ENCODE results near the gene MAPKAPK5. TPM values are rescaled to one million over a fixed set of nuclear protein-coding genes. Genes with fewer than 3 reads are reported as not detected.

The MAPKAPK5 gene
- polyA plus RNA-seq, 6 donors from 2014 or later = 25.9 to 42.7 (median 29.1) TPM

- Mint-ChIP-seq H3K36me3 (no peaks in the 10 kb centered on the region), H3K27ac (peak overlapping the region in 2 of 6 donors; percentile 39 to 78), H3K4me1 (peaks cover 20 to 31% (median 29%) of the 10 kb centered on the region in 3 donors), H3K4me3 (peak overlapping the region in 3 of 8 donors; percentile 2 to 67 (median 42)), H3K27me3 (peaks cover 0 to 5% (median 0%) of the 10 kb centered on the region in 3 donors), H3K9me3 (peaks cover 0 to 2% (median 0%) of the 10 kb centered on the region in 7 donors)
- ATAC-seq (ENCODE audit: low read depth in 2 of 2) (no peak), DNase-seq (no peak)
Observed at GRCh38 chr12:111838353-111838752, 3.7 kb upstream of the MAPKAPK5 start.

GRCh38 chr12:111840807-111841206, 1.2 kb upstream of the MAPKAPK5 start:
- Mint-ChIP-seq H3K4me1 (peaks cover 27 to 49% (median 34%) of the 10 kb centered on the region in 3 donors), H3K9me3 (no peaks in the 10 kb centered on the region), H3K27ac (peak overlapping the region; percentile 99), H3K36me3 (peaks cover 0 to 6% of the 10 kb centered on the region in 2 donors), H3K4me3 (peak overlapping the region; percentile 94 to 99 (median 98)), H3K27me3 (no peaks in the 10 kb centered on the region)
- DNase-seq = no peak
- no peak for ATAC-seq (ENCODE audit: low read depth in 2 of 2)

- no peak for ATAC-seq (ENCODE audit: low read depth in 2 of 2)
- Mint-ChIP-seq H3K4me1 (peaks cover 27 to 53% (median 34%) of the 10 kb centered on the region in 3 donors), H3K36me3 (peaks cover 0 to 6% of the 10 kb centered on the region in 2 donors), H3K27me3 (no peaks in the 10 kb centered on the region), H3K27ac (peak overlapping the region; percentile 99), H3K9me3 (no peaks in the 10 kb centered on the region), H3K4me3 (peak overlapping the region; percentile 94 to 99 (median 98))
- no peak for DNase-seq
Observed at GRCh38 chr12:111841236-111841749, 735 bp upstream of the MAPKAPK5 start.

GRCh38 chr12:111842556-111843396, 748 bp downstream of the MAPKAPK5 start:
- no peak for DNase-seq
- Mint-ChIP-seq H3K36me3 (peaks cover 0 to 6% of the 10 kb centered on the region in 2 donors), H3K4me3 (peak overlapping the region; percentile 94 to 99 (median 95)), H3K9me3 (peaks cover 0 to 2% (median 0%) of the 10 kb centered on the region in 7 donors), H3K27me3 (no peaks in the 10 kb centered on the region), H3K27ac (peak overlapping the region; percentile 92 to 99 (median 96)), H3K4me1 (peaks cover 38 to 63% (median 40%) of the 10 kb centered on the region in 3 donors)
- ATAC-seq (ENCODE audit: low read depth in 2 of 2) = peak; percentile 9 to 23

- Mint-ChIP-seq H3K27me3 (no peaks in the 10 kb centered on the region), H3K4me3 (peak overlapping the region in 1 of 8 donors; percentile 12), H3K4me1 (peaks cover 30 to 51% (median 32%) of the 10 kb centered on the region in 3 donors), H3K27ac (peak overlapping the region in 3 of 6 donors; percentile 20 to 52 (median 28)), H3K9me3 (peaks cover 0 to 3% (median 0%) of the 10 kb centered on the region in 7 donors), H3K36me3 (peaks cover 0 to 11% of the 10 kb centered on the region in 2 donors)
- no peak for DNase-seq
- ATAC-seq (ENCODE audit: low read depth in 2 of 2) = no peak
Observed at GRCh38 chr12:111846016-111846415, 4.0 kb downstream of the MAPKAPK5 start.

- no peak for DNase-seq
- ATAC-seq (ENCODE audit: low read depth in 2 of 2) = no peak
- peaks cover 0 to 5% of the 10 kb centered on the region in 2 donors for H3K36me3 Mint-ChIP-seq
- no peak overlapping the region for H3K4me3 Mint-ChIP-seq
- no peaks in the 10 kb centered on the region for H3K27me3 Mint-ChIP-seq
- H3K27ac Mint-ChIP-seq = peak overlapping the region in 1 of 6 donors; percentile 88
- peaks cover 20 to 40% (median 32%) of the 10 kb centered on the region in 3 donors for H3K4me1 Mint-ChIP-seq
- H3K9me3 Mint-ChIP-seq = peaks cover 0 to 3% (median 0%) of the 10 kb centered on the region in 7 donors
Observed at GRCh38 chr12:111850526-111850925, 8.5 kb downstream of the MAPKAPK5 start.

- ATAC-seq (ENCODE audit: low read depth in 2 of 2) (no peak), DNase-seq (no peak)
- H3K4me3 Mint-ChIP-seq = no peak overlapping the region
- peak overlapping the region in 1 of 6 donors; percentile 38 for H3K27ac Mint-ChIP-seq
- no peaks in the 10 kb centered on the region for H3K36me3 Mint-ChIP-seq
- no peaks in the 10 kb centered on the region for H3K9me3 Mint-ChIP-seq
- no peaks in the 10 kb centered on the region for H3K27me3 Mint-ChIP-seq
- peaks cover 16 to 40% (median 27%) of the 10 kb centered on the region in 3 donors for H3K4me1 Mint-ChIP-seq
Observed at GRCh38 chr12:111858186-111858585, 16.2 kb downstream of the MAPKAPK5 start.

- no peak overlapping the region for H3K4me3 Mint-ChIP-seq
- no peak for ATAC-seq (ENCODE audit: low read depth in 2 of 2)
- no peak overlapping the region for H3K27ac Mint-ChIP-seq
- no peaks in the 10 kb centered on the region for H3K27me3 Mint-ChIP-seq
- H3K9me3 Mint-ChIP-seq = no peaks in the 10 kb centered on the region
- H3K4me1 Mint-ChIP-seq = peaks cover 16 to 40% (median 27%) of the 10 kb centered on the region in 3 donors
- H3K36me3 Mint-ChIP-seq = no peaks in the 10 kb centered on the region
- no peak for DNase-seq
Observed at GRCh38 chr12:111858778-111859177, 16.8 kb downstream of the MAPKAPK5 start.

GRCh38 chr12:111864913-111865312, 22.9 kb downstream of the MAPKAPK5 start:
- peak overlapping the region in 1 of 6 donors; percentile 20 for H3K27ac Mint-ChIP-seq
- no peaks in the 10 kb centered on the region for H3K9me3 Mint-ChIP-seq
- H3K36me3 Mint-ChIP-seq = peaks cover 3 to 8% of the 10 kb centered on the region in 2 donors
- ATAC-seq (ENCODE audit: low read depth in 2 of 2) (no peak), DNase-seq (no peak)
- H3K4me3 Mint-ChIP-seq = no peak overlapping the region
- H3K4me1 Mint-ChIP-seq = peaks cover 4 to 8% (median 6%) of the 10 kb centered on the region in 3 donors
- no peaks in the 10 kb centered on the region for H3K27me3 Mint-ChIP-seq

- ATAC-seq (ENCODE audit: low read depth in 2 of 2) = no peak
- no peak overlapping the region for H3K4me3 Mint-ChIP-seq
- H3K9me3 Mint-ChIP-seq = peaks cover 0 to 3% (median 0%) of the 10 kb centered on the region in 7 donors
- H3K27me3 Mint-ChIP-seq = no peaks in the 10 kb centered on the region
- H3K36me3 Mint-ChIP-seq = peaks cover 13 to 16% of the 10 kb centered on the region in 2 donors
- H3K27ac Mint-ChIP-seq = peak overlapping the region in 2 of 6 donors; percentile 2 to 10
- H3K4me1 Mint-ChIP-seq = peaks cover 2 to 4% (median 4%) of the 10 kb centered on the region in 3 donors
- DNase-seq = no peak
Observed at GRCh38 chr12:111867531-111867930, 25.5 kb downstream of the MAPKAPK5 start.

GRCh38 chr12:111868676-111869588, 26.9 kb downstream of the MAPKAPK5 start:
- Mint-ChIP-seq H3K27ac (peak overlapping the region in 2 of 6 donors; percentile 58 to 90), H3K36me3 (peaks cover 16 to 19% of the 10 kb centered on the region in 2 donors), H3K27me3 (no peaks in the 10 kb centered on the region), H3K4me3 (no peak overlapping the region), H3K4me1 (no peaks in the 10 kb centered on the region), H3K9me3 (peaks cover 0 to 3% (median 0%) of the 10 kb centered on the region in 7 donors)
- no peak for DNase-seq
- ATAC-seq (ENCODE audit: low read depth in 2 of 2) = no peak

GRCh38 chr12:111869671-111870070, 27.6 kb downstream of the MAPKAPK5 start:
- H3K27ac Mint-ChIP-seq = no peak overlapping the region
- no peaks in the 10 kb centered on the region for H3K4me1 Mint-ChIP-seq
- H3K4me3 Mint-ChIP-seq = no peak overlapping the region
- no peaks in the 10 kb centered on the region for H3K27me3 Mint-ChIP-seq
- DNase-seq (no peak), ATAC-seq (ENCODE audit: low read depth in 2 of 2) (no peak)
- peaks cover 0 to 3% (median 0%) of the 10 kb centered on the region in 7 donors for H3K9me3 Mint-ChIP-seq
- peaks cover 16 to 19% of the 10 kb centered on the region in 2 donors for H3K36me3 Mint-ChIP-seq

GRCh38 chr12:111870216-111870615, 28.2 kb downstream of the MAPKAPK5 start:
- ATAC-seq (ENCODE audit: low read depth in 2 of 2) (no peak), DNase-seq (no peak)
- H3K4me1 Mint-ChIP-seq = no peaks in the 10 kb centered on the region
- H3K9me3 Mint-ChIP-seq = peaks cover 0 to 3% (median 0%) of the 10 kb centered on the region in 7 donors
- no peaks in the 10 kb centered on the region for H3K27me3 Mint-ChIP-seq
- peaks cover 16 to 19% of the 10 kb centered on the region in 2 donors for H3K36me3 Mint-ChIP-seq
- H3K4me3 Mint-ChIP-seq = no peak overlapping the region
- H3K27ac Mint-ChIP-seq = peak overlapping the region in 1 of 6 donors; percentile 71

Data from naive B cell (primary cell).